Measurements from ENCODE around the gene AIFM3. TPM values are rescaled to one million over a fixed set of nuclear protein-coding genes. Genes with fewer than 3 reads are reported as not detected.
"Not testable (repeated sequence)": the region's sequence is repeated elsewhere in the genome, so short reads cannot be mapped to it uniquely, and the experiment has no call there.

AIFM3 gene
- total RNA-seq, 1 donor from 2014 or later = not detected

- intact Hi-C loops (cut with micrococcal nuclease) = no loop called here
These were observed 9.9 kb upstream of the AIFM3 start for GRCh38 chr22:20957102-20957682.

- intact Hi-C loops (cut with micrococcal nuclease) = no loop called here
These were observed 9.2 kb upstream of the AIFM3 start for GRCh38 chr22:20957683-20958431.

DNA sequence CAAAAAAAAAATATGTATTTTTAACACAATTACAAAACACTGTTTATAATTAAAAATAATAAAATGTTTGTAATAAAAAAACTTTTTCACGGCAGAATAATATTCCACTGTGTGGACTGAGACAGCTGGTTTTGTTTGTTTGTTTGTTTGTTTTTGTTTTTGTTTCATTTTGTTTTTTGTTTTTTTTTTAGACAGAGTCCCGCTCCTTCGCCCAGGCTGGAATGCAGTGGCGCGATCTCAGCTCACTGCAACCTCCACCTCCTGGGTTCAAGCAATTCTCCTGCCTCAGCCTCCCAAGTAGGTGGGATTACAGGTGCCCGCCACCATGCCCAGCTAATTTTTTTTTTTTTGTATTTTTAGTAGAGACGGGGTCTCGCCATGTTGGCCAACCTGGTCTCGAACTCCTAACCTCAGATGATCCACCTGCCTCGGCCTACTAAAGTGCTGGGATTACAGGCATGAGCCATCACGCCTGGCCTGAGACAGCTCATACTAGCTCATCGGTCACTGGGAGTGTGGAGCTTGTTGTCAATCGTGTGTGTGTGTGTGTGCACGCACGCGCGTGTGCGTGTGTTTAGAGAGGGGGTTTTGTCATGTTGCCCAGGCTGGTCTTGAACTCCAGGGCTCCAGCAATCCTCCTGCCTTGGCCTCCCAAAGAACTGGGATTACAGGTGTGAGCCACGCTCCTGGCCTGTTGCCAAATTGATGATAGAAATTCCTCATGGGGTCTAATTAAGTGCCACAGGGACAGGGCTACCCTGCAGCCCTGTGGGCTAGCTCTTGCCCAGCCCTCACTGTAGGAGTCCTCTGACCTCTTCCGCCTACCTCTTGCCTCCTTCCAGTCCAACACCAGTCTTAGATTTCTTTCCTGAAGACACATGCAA, 7.2 kb upstream of the AIFM3 start:
- intact Hi-C loops (cut with micrococcal nuclease) = loop anchor here (10.0 kb wide), 1 partner anchor 55 kb away; the partner anchor contains the start of gene P2RX6

GRCh38 chr22:20960609-20961008, 6.4 kb upstream of the AIFM3 start:
- intact Hi-C loops (cut with micrococcal nuclease) = loop anchor here (10.0 kb wide), 1 partner anchor 54 kb away; the partner anchor contains the start of gene P2RX6

GRCh38 chr22:20962491-20962945, 4.5 kb upstream of the AIFM3 start:
- intact Hi-C loops (cut with micrococcal nuclease) = loop anchor here (10.0 kb wide), 1 partner anchor 52 kb away; the partner anchor contains the start of gene P2RX6

DNA sequence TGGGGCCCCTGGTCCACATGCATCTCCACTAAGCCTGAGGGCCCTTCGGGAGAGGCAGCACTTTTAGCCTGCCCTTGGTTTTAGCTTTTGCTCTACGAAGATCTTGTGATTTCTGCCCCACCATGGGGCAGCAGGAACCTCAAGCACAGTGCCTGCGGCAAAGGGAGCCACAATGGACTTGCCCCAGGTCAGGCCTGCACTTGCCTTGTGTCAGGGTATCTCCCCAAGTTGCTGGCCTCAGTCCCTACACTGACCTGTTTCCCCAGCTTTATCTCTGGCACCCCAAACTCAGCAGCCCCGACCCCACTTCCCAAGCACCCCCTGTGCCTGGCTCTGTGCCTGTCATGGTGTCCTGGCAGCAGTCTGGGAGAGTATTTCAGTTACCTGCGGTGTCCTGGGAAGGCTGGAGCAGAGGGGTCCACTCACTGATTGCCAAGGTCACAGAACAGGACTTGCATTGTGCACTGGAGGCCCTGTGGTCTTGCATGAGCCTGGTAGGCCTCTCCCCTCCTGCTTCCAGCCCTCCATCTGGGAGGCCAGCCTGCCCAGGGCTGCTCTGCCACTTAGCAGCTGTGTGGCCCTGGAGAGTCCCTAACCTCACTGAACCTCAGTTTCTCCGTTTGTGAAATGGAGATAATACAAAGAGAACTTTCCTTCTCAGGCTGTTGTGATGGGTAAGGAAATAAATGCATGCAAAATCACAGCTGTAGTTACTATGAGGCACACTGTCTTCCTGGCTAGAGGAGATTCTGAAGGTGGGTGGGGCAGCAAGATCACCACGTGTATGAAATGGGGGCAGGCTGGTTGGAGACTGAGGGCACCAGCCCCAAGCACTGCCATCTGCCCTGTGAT, 3.6 kb upstream of the AIFM3 start:
- intact Hi-C loops (cut with micrococcal nuclease) = loop anchor here (10.0 kb wide), 1 partner anchor 51 kb away; the partner anchor contains the start of gene P2RX6

GRCh38 chr22:20964090-20964798, 2.8 kb upstream of the AIFM3 start:
- intact Hi-C loops (cut with micrococcal nuclease) = loop anchor here (10.0 kb wide), 1 partner anchor 51 kb away; the partner anchor contains the start of gene P2RX6

GRCh38 chr22:20964799-20965103, 2.3 kb upstream of the AIFM3 start:
- intact Hi-C loops (cut with micrococcal nuclease) = loop anchor here (10.0 kb wide), 1 partner anchor 50 kb away; the partner anchor contains the start of gene P2RX6

- intact Hi-C loops (cut with micrococcal nuclease) = loop anchor here (10.0 kb wide), 1 partner anchor 50 kb away; the partner anchor contains the start of gene P2RX6
These were observed 1.8 kb upstream of the AIFM3 start for GRCh38 chr22:20965104-20965887.

DNA sequence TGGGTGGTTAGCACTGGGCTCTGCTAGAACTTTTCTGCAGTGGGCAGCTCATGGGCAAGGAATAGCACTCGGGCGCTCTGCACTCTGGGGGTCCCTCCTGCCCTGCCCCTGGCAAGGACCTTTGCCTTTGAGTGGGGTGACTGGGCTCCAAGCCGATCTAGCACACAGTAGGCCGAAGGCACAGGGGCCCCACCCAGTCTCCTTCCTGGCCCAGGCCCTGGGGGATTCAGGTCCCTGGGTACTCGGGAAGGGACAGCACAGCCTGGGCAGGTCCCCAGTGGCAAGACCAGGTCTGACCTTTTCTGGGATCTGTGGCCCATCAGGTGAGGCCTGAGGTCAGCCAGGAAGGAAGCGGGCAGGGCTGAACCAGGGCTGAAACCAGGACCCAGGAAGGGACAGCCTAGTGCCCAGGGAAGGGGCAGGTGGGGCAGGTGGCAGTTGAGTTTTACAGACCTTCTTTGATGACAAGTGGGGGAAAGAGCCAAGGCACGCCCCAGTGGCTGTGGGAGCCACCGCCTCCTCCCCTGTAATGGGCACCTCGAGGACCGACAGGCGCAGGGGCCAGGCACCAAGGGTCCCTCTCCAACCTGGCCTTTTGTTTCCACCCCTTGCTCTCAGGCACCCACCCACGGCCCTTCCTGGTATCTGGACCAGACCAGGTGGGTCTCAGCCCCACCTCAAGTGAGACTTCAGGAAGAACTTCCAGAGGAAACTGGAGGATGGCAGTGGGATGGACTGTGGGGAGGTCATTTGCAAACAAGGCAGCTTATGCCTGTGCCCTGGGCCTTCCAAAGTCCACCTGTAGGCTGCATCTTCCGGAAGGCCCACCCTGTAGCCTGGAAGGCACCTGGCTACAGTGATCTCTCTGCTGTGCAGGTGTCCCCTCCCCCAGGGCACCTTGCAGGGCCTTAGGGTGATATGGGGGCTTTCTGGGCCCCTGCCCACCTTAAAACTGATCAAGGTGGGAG, 883 bp upstream of the AIFM3 start:
- intact Hi-C loops (cut with micrococcal nuclease) = loop anchor here (10.0 kb wide), 1 partner anchor 49 kb away; the partner anchor contains the start of gene P2RX6

GRCh38 chr22:20967697-20968211, 699 bp downstream of the AIFM3 start:
- intact Hi-C loops (cut with micrococcal nuclease) = loop anchor here (10.0 kb wide), 1 partner anchor 47 kb away; the partner anchor contains the start of gene P2RX6

GRCh38 chr22:20968281-20968977, 1.4 kb downstream of the AIFM3 start:
- intact Hi-C loops (cut with micrococcal nuclease) = loop anchor here (10.0 kb wide), 1 partner anchor 46 kb away; the partner anchor contains the start of gene P2RX6

- intact Hi-C loops (cut with micrococcal nuclease) = no loop called here
These were observed 4.0 kb downstream of the AIFM3 start for GRCh38 chr22:20970939-20971657.

- intact Hi-C loops (cut with micrococcal nuclease) = not testable (repeated sequence)
These were observed 5.1 kb downstream of the AIFM3 start for GRCh38 chr22:20972014-20972694.

GRCh38 chr22:20972933-20973577, 6.0 kb downstream of the AIFM3 start:
- intact Hi-C loops (cut with micrococcal nuclease) = no loop called here
